ENCODE measurements around the gene FLOT1. TPM values are rescaled to one million over a fixed set of nuclear protein-coding genes. Genes with fewer than 3 reads are reported as not detected.

The FLOT1 gene
- total and polyA plus RNA-seq, 2 of the 13 experiments (the other 11 are each of a cell fraction or from before 2014, with no cell fraction given) = 82.3 to 130 TPM

GRCh38 chr6:30781743-30782424 lies 39.4 kb upstream of the FLOT1 start (continued):
- TF ChIP-seq, protein P1, sequence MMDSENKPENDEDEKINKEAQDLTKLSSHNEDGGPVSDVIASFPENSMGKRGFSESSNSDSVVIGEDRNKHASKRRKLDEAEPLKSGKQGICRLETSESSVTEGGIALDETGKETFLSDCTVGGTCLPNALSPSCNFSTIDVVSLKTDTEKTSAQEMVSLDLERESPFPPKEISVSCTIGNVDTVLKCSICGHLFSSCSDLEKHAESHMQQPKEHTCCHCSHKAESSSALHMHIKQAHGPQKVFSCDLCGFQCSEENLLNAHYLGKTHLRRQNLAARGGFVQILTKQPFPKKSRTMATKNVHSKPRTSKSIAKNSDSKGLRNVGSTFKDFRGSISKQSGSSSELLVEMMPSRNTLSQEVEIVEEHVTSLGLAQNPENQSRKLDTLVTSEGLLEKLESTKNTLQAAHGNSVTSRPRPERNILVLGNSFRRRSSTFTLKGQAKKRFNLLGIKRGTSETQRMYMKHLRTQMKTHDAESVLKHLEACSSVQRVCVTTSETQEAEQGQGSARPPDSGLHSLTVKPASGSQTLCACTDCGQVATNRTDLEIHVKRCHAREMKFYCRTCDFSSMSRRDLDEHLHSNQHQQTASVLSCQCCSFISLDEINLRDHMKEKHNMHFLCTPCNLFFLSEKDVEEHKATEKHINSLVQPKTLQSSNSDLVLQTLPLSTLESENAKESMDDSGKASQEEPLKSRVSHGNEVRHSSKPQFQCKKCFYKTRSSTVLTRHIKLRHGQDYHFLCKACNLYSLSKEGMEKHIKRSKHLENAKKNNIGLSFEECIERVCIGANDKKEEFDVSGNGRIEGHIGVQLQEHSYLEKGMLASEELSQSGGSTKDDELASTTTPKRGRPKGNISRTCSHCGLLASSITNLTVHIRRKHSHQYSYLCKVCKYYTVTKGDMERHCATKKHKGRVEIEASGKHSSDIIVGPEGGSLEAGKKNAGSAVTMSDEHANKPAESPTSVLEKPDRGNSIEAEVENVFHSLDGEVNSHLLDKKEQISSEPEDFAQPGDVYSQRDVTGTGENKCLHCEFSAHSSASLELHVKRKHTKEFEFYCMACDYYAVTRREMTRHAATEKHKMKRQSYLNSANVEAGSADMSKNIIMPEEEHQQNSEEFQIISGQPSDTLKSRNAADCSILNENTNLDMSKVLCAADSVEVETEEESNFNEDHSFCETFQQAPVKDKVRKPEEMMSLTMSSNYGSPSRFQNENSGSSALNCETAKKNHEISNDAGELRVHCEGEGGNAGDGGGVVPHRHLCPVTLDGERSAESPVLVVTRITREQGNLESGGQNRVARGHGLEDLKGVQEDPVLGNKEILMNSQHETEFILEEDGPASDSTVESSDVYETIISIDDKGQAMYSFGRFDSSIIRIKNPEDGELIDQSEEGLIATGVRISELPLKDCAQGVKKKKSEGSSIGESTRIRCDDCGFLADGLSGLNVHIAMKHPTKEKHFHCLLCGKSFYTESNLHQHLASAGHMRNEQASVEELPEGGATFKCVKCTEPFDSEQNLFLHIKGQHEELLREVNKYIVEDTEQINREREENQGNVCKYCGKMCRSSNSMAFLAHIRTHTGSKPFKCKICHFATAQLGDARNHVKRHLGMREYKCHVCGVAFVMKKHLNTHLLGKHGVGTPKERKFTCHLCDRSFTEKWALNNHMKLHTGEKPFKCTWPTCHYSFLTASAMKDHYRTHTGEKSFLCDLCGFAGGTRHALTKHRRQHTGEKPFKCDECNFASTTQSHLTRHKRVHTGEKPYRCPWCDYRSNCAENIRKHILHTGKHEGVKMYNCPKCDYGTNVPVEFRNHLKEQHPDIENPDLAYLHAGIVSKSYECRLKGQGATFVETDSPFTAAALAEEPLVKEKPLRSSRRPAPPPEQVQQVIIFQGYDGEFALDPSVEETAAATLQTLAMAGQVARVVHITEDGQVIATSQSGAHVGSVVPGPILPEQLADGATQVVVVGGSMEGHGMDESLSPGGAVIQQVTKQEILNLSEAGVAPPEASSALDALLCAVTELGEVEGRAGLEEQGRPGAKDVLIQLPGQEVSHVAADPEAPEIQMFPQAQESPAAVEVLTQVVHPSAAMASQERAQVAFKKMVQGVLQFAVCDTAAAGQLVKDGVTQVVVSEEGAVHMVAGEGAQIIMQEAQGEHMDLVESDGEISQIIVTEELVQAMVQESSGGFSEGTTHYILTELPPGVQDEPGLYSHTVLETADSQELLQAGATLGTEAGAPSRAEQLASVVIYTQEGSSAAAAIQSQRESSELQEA (CRISPR knock-in tag; IDR thresholded peaks at IDR 0.05; ENCODE audit: not compliant biosample characterization) = peak; percentile 51
- TF ChIP-seq CHD4 (IDR thresholded peaks at IDR 0.05; ENCODE audit: borderline replicate concordance, low read length) (peak; percentile 94; the same call in 1 of the 2 replicates), ZNF607 (CRISPR knock-in tag; IDR thresholded peaks at IDR 0.05; ENCODE audit: borderline replicate concordance) (no peak), RFX1 (IDR thresholded peaks at IDR 0.05) (no peak), ZNF207 (IDR thresholded peaks at IDR 0.05; ENCODE audit: borderline replicate concordance) (no peak), NFE2L1 (CRISPR knock-in tag; IDR thresholded peaks at IDR 0.05; ENCODE audit: borderline replicate concordance) (no peak), ADNP (CRISPR knock-in tag; IDR thresholded peaks at IDR 0.05) (no peak), ZNF430 (CRISPR knock-in tag; IDR thresholded peaks at IDR 0.05) (peak; percentile 98), ZEB1 (IDR thresholded peaks at IDR 0.05; ENCODE audit: insufficient replicate concordance, low read depth) (peak; percentile 66), SALL2 (CRISPR knock-in tag; IDR thresholded peaks at IDR 0.05) (peak; percentile 83; the same call in 1 of the 2 replicates), MED1 (CRISPR knock-in tag; IDR thresholded peaks at IDR 0.05) (peak; percentile 100), ATF2 (CRISPR knock-in tag; IDR thresholded peaks at IDR 0.05) (peak; percentile 100), ZBTB14 (CRISPR knock-in tag; IDR thresholded peaks at IDR 0.05) (no peak), ZSCAN29 (CRISPR knock-in tag; conservative IDR thresholded peaks at IDR 0.05) (no peak; the same call in 1 of the 2 replicates), ZFP37 (CRISPR knock-in tag; IDR thresholded peaks at IDR 0.05; ENCODE audit: borderline replicate concordance) (peak; percentile 92), XRCC5 (optimal IDR thresholded peaks at IDR 0.05; ENCODE audit: low read length) (peak; percentile 80), KDM5B (CRISPR knock-in tag; IDR thresholded peaks at IDR 0.05; ENCODE audit: borderline replicate concordance) (peak; percentile 67; the same call in 1 of the 2 replicates), SRY (CRISPR knock-in tag; IDR thresholded peaks at IDR 0.05) (0 out of 2 replicates have a peak, but pooled peaks have one; percentile 82)
- TF ChIP-seq, protein P2, sequence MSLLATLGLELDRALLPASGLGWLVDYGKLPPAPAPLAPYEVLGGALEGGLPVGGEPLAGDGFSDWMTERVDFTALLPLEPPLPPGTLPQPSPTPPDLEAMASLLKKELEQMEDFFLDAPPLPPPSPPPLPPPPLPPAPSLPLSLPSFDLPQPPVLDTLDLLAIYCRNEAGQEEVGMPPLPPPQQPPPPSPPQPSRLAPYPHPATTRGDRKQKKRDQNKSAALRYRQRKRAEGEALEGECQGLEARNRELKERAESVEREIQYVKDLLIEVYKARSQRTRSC (CRISPR knock-in tag; IDR thresholded peaks at IDR 0.05; ENCODE audit: low read depth) = no peak
